ENCODE measurements around the gene NEU3. TPM values are rescaled to one million over a fixed set of nuclear protein-coding genes. Genes with fewer than 3 reads are reported as not detected.

NEU3 gene
- total RNA-seq, 4 donors from 2014 or later: 11.0 to 20.6 (median 18.3) TPM

- no peak overlapping the region for H3K4me3 ChIP-seq
- no peak for TF ChIP-seq POLR2A (IDR thresholded peaks at IDR 0.05)
- TF ChIP-seq, protein P1, sequence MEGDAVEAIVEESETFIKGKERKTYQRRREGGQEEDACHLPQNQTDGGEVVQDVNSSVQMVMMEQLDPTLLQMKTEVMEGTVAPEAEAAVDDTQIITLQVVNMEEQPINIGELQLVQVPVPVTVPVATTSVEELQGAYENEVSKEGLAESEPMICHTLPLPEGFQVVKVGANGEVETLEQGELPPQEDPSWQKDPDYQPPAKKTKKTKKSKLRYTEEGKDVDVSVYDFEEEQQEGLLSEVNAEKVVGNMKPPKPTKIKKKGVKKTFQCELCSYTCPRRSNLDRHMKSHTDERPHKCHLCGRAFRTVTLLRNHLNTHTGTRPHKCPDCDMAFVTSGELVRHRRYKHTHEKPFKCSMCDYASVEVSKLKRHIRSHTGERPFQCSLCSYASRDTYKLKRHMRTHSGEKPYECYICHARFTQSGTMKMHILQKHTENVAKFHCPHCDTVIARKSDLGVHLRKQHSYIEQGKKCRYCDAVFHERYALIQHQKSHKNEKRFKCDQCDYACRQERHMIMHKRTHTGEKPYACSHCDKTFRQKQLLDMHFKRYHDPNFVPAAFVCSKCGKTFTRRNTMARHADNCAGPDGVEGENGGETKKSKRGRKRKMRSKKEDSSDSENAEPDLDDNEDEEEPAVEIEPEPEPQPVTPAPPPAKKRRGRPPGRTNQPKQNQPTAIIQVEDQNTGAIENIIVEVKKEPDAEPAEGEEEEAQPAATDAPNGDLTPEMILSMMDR (IDR thresholded peaks at IDR 0.05 in 4 of 5, conservative IDR thresholded peaks at IDR 0.05 in 1 of 5): no peak
- in situ Hi-C loops (cut with MboI; ENCODE audit: low sequenced_read_pairs in 4 of 4) (no loop called here), intact Hi-C loops (cut with DNase I; ENCODE audit: low total_unique reads) (no loop called here)
- no peak for DNase-seq
- H3K27me3 ChIP-seq: no peaks in the 10 kb centered on the region
- H3K27ac ChIP-seq: no peak overlapping the region
- no peaks in the 10 kb centered on the region for H3K4me1 ChIP-seq
- no peak for ATAC-seq
- no peaks in the 10 kb centered on the region for H3K9me3 ChIP-seq
- peaks cover 0 to 58% of the 10 kb centered on the region in 2 donors for H3K36me3 ChIP-seq
Observed at GRCh38 chr11:74971424-74971823, 17.3 kb upstream of the NEU3 start.

DNA sequence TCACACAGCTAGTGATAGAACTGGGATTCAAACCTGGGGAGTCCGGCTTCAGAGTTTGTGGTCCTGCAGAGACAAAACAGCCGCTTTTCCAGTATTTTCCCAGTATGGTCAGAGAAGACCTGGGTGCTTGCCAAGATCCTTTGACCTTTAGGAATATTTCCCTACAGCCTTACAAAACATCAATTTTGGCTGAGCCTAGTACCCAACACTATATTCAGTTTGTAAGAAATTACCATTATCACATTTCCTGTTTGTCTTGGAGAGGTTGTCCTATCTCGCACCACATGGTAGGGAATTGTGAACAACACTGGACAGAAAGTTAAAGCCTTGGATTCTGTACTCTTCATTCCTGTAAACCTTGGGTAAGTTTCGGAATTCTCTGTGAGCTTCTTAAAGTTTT, 10.7 kb upstream of the NEU3 start:
- ATAC-seq: no peak
- Histone ChIP-seq H3K4me3 (no peak overlapping the region), H3K4me1 (peaks cover 0 to 2% of the 10 kb centered on the region in 2 donors), H3K9me3 (no peaks in the 10 kb centered on the region), H3K36me3 (peaks cover 0 to 53% of the 10 kb centered on the region in 2 donors), H3K27me3 (no peaks in the 10 kb centered on the region), H3K27ac (no peak overlapping the region)
- in situ Hi-C loops (cut with MboI; ENCODE audit: low sequenced_read_pairs in 4 of 4) (no loop called here), intact Hi-C loops (cut with DNase I; ENCODE audit: low total_unique reads) (no loop called here)
- no peak for DNase-seq
- TF ChIP-seq POLR2A (IDR thresholded peaks at IDR 0.05): no peak
- TF ChIP-seq, protein P1 (IDR thresholded peaks at IDR 0.05 in 4 of 5, conservative IDR thresholded peaks at IDR 0.05 in 1 of 5): no peak

- DNase-seq (no peak), ATAC-seq (no peak)
- in situ Hi-C loops (cut with MboI; ENCODE audit: low sequenced_read_pairs in 4 of 4): no loop called here
- Histone ChIP-seq H3K4me1 (peaks cover 9 to 17% of the 10 kb centered on the region in 2 donors), H3K27me3 (no peaks in the 10 kb centered on the region), H3K27ac (no peak overlapping the region), H3K9me3 (no peaks in the 10 kb centered on the region), H3K36me3 (peaks cover 0 to 42% of the 10 kb centered on the region in 2 donors), H3K4me3 (no peak overlapping the region)
- intact Hi-C loops (cut with DNase I; ENCODE audit: low total_unique reads): no loop called here
- no peak for TF ChIP-seq POLR2A (IDR thresholded peaks at IDR 0.05)
- TF ChIP-seq, protein P1 (IDR thresholded peaks at IDR 0.05 in 4 of 5, conservative IDR thresholded peaks at IDR 0.05 in 1 of 5): no peak
Observed at GRCh38 chr11:74980634-74981033, 8.1 kb upstream of the NEU3 start.

DNA sequence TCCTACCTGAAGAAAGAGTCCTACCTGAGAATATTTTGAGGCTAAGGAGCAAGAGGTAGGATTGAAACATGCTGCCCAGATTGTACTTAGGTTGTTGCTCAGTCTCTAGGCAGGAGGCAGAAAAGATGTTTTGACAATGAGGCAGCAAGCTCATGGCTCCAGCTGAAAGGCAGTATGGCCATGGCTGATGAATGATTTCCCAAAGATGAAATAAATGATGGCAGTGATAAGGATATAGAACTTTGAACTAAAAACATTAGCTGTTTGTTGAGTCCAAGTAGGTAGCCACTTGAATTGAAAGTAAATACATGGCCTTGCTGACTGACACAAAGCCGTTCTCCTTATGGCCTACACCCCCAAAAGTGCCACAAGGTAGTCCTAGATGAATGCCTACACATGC, 6.8 kb upstream of the NEU3 start:
- in situ Hi-C loops (cut with MboI; ENCODE audit: low sequenced_read_pairs in 4 of 4) (no loop called here), intact Hi-C loops (cut with DNase I; ENCODE audit: low total_unique reads) (no loop called here)
- Histone ChIP-seq H3K4me1 (peaks cover 9 to 17% of the 10 kb centered on the region in 2 donors), H3K27ac (no peak overlapping the region), H3K4me3 (no peak overlapping the region), H3K36me3 (peaks cover 0 to 31% of the 10 kb centered on the region in 2 donors), H3K9me3 (no peaks in the 10 kb centered on the region), H3K27me3 (no peaks in the 10 kb centered on the region)
- no peak for ATAC-seq
- TF ChIP-seq POLR2A (IDR thresholded peaks at IDR 0.05): no peak
- TF ChIP-seq, protein P1 (IDR thresholded peaks at IDR 0.05 in 4 of 5, conservative IDR thresholded peaks at IDR 0.05 in 1 of 5): no peak
- DNase-seq: no peak

DNA sequence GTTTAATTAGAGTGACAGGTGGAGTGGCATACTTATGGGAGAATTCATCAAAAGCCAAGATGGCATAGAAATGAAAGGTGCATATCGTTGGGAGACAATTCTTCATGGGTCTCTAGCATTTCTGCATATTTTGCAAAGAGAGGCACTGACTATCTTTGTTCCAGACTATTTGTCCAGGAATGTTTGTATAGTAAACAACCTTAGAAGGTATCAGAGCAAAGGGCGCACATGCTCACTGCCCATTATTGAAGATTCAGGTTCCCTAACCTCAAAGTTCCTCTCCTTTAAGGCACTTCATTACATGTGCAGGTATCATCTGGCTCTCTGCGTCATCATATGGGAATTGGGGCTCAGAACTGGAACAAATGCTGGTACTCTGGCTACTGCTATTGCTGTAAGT, 4.7 kb upstream of the NEU3 start:
- Histone ChIP-seq H3K4me3 (no peak overlapping the region), H3K27ac (no peak overlapping the region), H3K4me1 (peaks cover 13 to 17% of the 10 kb centered on the region in 2 donors), H3K36me3 (peaks cover 0 to 16% of the 10 kb centered on the region in 2 donors), H3K9me3 (no peaks in the 10 kb centered on the region), H3K27me3 (no peaks in the 10 kb centered on the region)
- in situ Hi-C loops (cut with MboI; ENCODE audit: low sequenced_read_pairs in 4 of 4): no loop called here
- no peak for ATAC-seq
- intact Hi-C loops (cut with DNase I; ENCODE audit: low total_unique reads): no loop called here
- no peak for TF ChIP-seq POLR2A (IDR thresholded peaks at IDR 0.05)
- TF ChIP-seq, protein P1 (IDR thresholded peaks at IDR 0.05 in 4 of 5, conservative IDR thresholded peaks at IDR 0.05 in 1 of 5): no peak
- DNase-seq: no peak
